Medulla oblongata (tissue), 1 donor: ENCODE results near the gene WNT8B.

ENCODE experiments used
- DNase-seq: peaks from one replicate; pipeline ENCODE4 v3.0.0-alpha.2; 2015; ENCODE audit errors: extremely low spot score

Gene WNT8B, protein sequence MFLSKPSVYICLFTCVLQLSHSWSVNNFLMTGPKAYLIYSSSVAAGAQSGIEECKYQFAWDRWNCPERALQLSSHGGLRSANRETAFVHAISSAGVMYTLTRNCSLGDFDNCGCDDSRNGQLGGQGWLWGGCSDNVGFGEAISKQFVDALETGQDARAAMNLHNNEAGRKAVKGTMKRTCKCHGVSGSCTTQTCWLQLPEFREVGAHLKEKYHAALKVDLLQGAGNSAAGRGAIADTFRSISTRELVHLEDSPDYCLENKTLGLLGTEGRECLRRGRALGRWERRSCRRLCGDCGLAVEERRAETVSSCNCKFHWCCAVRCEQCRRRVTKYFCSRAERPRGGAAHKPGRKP

DNA sequence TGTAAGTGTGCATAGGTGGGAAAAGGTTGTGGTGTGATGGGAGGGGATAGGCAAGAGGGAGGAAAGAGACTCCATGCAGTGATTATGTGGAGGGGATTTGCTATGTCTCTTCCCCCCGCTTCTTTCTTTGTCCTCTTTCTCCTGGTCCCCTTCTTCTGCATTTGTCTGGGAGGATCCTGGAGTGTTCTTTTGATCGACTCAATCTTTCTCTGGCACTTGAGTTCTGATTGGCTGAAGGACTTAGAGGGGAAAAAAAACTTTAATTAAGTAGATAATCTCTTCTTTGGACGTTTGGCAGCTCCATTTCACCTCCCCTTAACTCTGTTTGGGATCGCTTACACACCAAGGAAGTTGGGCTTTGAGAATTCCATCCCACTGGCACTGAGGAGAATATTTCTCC, at the start of gene WNT8B:
TSS of gene WNT8B (plus strand) at position 301 of the 400 bp plus-strand sequence. CDS start 160 bp downstream, outside the sequence.
- no peak for DNase-seq

- no peak for DNase-seq
Measured at GRCh38 chr10:100413173-100413572, 49.6 kb upstream of the WNT8B start.

GRCh38 chr10:100419911-100420449, 42.8 kb upstream of the WNT8B start:
- DNase-seq: no peak

DNA sequence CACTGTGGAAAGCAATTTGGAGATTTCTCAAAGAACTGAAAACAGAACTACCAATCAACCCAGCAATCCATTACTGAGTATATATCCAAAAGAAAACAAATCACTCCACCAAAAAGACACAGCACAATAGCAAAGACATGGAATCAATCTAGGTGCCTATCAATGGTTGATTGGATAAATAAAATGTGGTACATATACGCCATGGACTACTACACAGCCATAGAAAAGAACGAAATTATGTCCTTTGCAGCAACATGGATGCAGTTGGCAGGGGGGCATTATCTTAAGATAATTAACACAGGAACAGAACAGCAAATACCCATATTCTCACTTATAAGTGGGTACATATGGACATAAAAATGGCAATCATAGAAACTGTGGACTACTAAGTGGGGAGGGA, 35.4 kb upstream of the WNT8B start:
- DNase-seq: no peak

DNA sequence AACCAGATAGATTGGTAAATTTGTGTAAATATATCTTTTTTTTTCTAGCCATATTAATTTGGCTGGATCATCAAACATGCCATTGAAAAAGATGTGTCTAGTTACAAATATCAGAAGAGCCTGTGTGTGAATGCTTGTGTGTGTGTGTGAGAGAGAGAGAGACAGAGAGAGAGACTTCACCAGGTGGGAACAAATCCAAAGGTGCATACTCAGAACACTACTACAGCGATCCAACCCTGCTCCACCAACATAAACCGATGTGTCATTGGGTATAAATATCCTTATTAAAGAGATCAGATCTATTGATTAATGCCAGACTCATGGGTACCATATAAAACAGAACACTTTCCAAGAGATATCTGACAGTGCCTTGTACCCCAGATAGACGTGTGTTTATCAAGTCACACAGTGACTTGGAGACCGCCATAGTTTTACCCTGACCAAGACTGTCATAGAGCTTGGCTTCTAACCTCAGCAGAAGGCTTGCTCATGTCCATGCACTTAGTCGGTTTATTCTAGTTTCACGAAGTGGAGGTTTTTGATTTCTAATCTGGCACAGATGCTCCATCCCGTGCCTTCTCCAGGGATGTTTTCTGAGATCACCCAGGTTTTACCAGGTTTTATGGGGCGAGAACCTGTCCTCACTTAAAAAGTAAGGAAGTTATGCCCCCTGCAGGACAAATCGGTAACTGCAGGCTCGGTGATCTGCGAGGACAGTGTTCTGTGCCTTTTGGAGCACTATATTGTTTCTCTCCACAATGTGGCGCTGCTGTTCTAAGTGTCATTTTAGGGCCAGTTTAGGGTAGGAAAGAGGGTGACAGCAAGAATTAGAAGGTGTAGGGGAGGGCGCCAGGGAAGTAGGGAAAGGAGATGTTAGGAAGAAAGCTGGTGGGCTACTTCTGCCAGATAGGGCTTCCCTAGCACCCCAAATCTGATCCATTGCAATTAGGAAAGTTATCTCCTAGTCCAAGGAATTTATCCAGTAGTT, 29.3 kb upstream of the WNT8B start:
- DNase-seq: peak; percentile 98

GRCh38 chr10:100436255-100436654, 26.6 kb upstream of the WNT8B start:
- no peak for DNase-seq

- DNase-seq: no peak
Measured at GRCh38 chr10:100438674-100439315, 24.0 kb upstream of the WNT8B start.

DNA sequence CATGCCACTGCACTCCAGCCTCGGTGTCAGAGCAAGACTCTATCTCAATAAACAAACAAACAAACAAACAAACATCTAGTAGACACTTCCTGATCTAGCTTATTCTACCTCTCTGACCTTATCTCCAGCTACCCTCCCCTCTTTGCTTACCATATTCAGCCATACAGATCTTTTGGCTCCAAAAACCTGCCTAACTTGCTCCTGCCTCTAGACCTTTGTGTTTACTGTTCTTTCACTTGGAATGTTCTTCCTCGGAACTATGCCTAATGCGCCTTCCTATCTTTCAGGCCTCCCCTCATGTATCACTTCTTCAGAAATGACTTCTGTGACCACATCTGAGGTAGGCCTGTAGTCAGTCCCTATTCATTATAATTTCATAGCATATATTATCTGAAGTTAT, 20.3 kb upstream of the WNT8B start:
- no peak for DNase-seq

- DNase-seq: no peak
Measured at GRCh38 chr10:100446130-100446761, 16.6 kb upstream of the WNT8B start.

DNA sequence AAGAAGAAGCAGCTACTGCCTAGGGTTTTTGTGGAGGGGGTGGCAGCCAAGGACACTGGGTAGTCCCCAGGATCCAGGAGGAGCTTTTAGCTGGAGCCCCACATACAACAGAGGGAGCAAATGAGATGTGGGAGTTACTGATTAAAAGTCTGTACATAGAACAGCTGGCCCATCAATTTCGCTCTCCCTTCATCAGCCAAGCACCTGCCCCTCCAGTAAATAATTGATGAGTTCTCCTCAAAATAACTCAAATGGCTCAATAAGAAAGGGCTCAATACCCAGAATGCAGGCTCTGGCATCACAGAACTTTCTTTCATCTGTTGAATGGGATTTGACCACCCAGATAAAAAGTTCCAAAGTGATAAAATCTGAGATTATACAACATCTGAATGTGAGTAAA, 15.1 kb upstream of the WNT8B start:
- DNase-seq: no peak

DNA sequence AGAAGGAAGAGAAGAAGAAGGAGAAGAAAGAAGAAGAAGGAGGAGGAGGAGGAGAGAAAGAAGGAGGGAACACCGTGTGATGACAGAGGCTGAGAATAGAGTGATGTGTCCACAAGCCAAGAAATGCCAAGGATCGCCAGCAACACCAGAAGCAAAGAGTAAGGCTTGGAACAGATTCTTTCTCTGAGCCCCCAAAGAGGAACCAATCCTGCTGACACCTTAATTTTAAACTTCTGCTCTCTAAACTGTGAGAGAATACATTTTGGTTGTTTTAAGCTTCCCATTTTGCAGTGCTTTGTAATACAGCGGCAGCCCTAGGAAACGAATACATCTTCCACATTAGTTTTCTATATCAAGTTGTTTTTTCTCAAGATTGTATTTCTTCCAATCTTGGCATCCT, 13.9 kb upstream of the WNT8B start:
- DNase-seq: peak; percentile 60

DNA sequence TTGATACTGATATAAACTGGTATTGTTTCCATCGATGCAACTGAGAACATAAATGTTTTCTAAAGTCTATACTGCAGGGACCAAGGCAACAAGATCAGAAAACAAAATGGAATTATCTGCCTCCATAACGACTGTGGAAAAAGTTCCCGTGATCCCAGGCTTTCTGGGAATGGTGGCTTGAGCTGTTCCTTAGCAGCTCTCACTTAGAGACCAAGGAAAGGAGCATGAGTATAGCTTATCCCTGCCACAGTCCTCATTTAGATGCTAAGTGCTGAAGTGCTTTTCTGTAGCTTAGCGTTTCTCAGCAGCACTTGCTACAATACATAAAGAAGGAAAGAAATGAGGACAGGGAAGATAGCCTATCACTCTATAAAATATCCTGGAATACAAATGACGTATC, 5.5 kb downstream of the WNT8B start:
- no peak for DNase-seq

- DNase-seq: no peak
Measured at GRCh38 chr10:100468978-100469377, 6.2 kb downstream of the WNT8B start.

- peak; percentile 11 for DNase-seq
Measured at GRCh38 chr10:100469756-100470155, 6.9 kb downstream of the WNT8B start.

DNA sequence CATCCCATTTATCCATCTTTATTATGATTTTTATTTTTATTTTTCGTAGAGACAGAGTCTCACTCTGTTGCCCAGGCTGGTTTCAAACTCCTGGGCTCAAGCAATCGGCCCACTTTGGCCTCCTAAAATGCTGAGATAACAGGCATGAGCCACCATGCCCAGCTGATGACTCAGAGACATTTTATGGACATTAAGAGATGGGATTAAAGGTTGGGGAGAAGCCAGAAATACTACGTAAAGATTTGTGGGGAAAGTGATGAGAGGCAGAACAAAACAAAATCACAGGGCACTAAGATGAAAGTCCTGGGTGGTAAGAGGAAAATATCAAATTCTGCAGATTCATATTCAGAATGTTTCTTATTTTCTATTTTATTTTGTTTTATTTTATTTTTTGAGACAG, 7.6 kb downstream of the WNT8B start:
- DNase-seq: no peak

DNA sequence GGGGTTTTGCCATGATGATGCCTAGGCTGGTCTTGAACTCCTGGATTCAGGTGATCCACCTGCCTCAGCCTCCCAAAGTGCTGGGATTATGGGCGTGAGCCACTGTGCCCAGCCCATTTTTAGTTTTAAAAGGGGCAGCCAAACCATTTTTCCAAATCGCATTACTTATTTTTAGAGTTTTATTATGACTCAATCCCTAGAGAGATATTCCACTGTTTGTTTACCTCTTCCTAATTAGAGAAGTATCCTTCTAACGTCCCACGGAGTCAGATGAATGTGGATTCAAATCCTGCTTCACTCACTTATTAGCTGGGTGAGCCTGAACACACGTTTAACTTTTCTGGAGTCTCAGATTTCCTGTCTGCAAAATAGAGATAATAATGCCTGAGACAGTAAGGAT, 15.2 kb downstream of the WNT8B start:
- no peak for DNase-seq

GRCh38 chr10:100479037-100479436, 16.2 kb downstream of the WNT8B start:
- DNase-seq: no peak

- DNase-seq: no peak
Measured at GRCh38 chr10:100480002-100480401, 17.2 kb downstream of the WNT8B start.

DNA sequence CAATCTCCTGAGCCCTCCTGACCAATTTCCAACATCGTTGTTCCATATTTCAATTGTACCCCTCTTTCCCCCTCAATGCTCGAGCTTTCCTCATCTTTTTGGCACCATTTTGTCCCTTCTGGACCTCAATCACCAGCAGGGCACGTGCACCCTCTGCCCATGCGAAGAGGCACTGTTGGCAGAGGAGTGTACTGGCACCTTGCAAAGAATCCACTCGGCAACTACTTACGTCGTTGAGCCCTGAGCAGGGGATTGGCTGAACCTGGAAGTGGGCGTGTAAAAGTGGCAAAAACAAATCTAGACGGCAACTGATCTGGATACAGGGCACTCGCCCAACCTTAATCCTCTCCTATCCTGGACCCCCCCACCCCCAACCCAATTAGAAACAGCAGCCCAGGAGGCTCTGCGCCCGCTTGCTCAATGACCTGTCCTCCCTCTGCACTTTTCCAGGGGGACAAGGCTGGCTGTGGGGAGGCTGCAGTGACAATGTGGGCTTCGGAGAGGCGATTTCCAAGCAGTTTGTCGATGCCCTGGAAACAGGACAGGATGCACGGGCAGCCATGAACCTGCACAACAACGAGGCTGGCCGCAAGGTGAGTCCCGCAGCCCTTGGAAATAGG, 18.8 kb downstream of the WNT8B start:
- peak; percentile 95 for DNase-seq

DNA sequence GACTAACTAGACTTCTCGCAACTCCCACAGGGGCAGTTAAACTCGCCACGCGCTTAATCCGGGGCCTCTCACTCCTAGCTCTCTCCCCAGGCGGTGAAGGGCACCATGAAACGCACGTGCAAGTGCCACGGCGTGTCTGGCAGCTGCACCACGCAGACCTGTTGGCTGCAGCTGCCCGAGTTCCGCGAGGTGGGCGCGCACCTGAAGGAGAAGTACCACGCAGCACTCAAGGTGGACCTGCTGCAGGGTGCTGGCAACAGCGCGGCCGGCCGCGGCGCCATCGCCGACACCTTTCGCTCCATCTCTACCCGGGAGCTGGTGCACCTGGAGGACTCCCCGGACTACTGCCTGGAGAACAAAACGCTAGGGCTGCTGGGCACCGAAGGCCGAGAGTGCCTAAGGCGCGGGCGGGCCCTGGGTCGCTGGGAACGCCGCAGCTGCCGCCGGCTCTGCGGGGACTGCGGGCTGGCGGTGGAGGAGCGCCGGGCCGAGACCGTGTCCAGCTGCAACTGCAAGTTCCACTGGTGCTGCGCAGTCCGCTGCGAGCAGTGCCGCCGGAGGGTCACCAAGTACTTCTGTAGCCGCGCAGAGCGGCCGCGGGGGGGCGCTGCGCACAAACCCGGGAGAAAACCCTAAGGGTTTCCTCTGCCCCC, 19.5 kb downstream of the WNT8B start:
- DNase-seq: peak; percentile 71

GRCh38 chr10:100482834-100483185, 20.0 kb downstream of the WNT8B start:
- DNase-seq: no peak
